Measurements from ENCODE around the gene SLC9C2. TPM values are rescaled to one million over a fixed set of nuclear protein-coding genes. Genes with fewer than 3 reads are reported as not detected.

The SLC9C2 gene
- polyA plus RNA-seq, 1 of the 3 experiments (the other 2 are of a cell fraction): not detected

- TF ChIP-seq, protein P1, sequence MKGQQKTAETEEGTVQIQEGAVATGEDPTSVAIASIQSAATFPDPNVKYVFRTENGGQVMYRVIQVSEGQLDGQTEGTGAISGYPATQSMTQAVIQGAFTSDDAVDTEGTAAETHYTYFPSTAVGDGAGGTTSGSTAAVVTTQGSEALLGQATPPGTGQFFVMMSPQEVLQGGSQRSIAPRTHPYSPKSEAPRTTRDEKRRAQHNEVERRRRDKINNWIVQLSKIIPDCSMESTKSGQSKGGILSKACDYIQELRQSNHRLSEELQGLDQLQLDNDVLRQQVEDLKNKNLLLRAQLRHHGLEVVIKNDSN (IDR thresholded peaks at IDR 0.05; ENCODE audit: borderline replicate concordance, low read depth): no peak
- TF ChIP-seq, protein P2, sequence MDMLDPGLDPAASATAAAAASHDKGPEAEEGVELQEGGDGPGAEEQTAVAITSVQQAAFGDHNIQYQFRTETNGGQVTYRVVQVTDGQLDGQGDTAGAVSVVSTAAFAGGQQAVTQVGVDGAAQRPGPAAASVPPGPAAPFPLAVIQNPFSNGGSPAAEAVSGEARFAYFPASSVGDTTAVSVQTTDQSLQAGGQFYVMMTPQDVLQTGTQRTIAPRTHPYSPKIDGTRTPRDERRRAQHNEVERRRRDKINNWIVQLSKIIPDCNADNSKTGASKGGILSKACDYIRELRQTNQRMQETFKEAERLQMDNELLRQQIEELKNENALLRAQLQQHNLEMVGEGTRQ (IDR thresholded peaks at IDR 0.05; ENCODE audit: borderline replicate concordance, low read depth, low read length): no peak
- TF ChIP-seq GATA2 (CRISPR knock-in tag; IDR thresholded peaks at IDR 0.05) (no peak), NRF1 (IDR thresholded peaks at IDR 0.05; ENCODE audit: low read depth, low read length) (no peak), TAF1 (IDR thresholded peaks at IDR 0.05; ENCODE audit: borderline replicate concordance, low read depth, low read length) (no peak), EZH2phosphoT487 (IDR thresholded peaks at IDR 0.05; ENCODE audit: borderline replicate concordance, low read depth) (no peak), YY1 (IDR thresholded peaks at IDR 0.05; ENCODE audit: low read depth) (no peak), SIN3A (IDR thresholded peaks at IDR 0.05; ENCODE audit: borderline replicate concordance, low read depth, low read length) (no peak), EP300 (IDR thresholded peaks at IDR 0.05; ENCODE audit: borderline replicate concordance in 1 of 2, low read depth in 1 of 2, low read length in 1 of 2) (no peak), MAX (IDR thresholded peaks at IDR 0.05; ENCODE audit: low read depth) (no peak), GABPA (IDR thresholded peaks at IDR 0.05; ENCODE audit: low read depth) (no peak), POLR2AphosphoS5 (IDR thresholded peaks at IDR 0.05; ENCODE audit: low read depth, low read length) (no peak), ELF1 (IDR thresholded peaks at IDR 0.05) (no peak), TEAD4 (IDR thresholded peaks at IDR 0.05; ENCODE audit: borderline replicate concordance, insufficient read depth) (no peak), TCF12 (IDR thresholded peaks at IDR 0.05) (no peak)
- TF ChIP-seq, protein P3, sequence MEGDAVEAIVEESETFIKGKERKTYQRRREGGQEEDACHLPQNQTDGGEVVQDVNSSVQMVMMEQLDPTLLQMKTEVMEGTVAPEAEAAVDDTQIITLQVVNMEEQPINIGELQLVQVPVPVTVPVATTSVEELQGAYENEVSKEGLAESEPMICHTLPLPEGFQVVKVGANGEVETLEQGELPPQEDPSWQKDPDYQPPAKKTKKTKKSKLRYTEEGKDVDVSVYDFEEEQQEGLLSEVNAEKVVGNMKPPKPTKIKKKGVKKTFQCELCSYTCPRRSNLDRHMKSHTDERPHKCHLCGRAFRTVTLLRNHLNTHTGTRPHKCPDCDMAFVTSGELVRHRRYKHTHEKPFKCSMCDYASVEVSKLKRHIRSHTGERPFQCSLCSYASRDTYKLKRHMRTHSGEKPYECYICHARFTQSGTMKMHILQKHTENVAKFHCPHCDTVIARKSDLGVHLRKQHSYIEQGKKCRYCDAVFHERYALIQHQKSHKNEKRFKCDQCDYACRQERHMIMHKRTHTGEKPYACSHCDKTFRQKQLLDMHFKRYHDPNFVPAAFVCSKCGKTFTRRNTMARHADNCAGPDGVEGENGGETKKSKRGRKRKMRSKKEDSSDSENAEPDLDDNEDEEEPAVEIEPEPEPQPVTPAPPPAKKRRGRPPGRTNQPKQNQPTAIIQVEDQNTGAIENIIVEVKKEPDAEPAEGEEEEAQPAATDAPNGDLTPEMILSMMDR (IDR thresholded peaks at IDR 0.05): no peak
- Histone ChIP-seq H3K9me2 (no peaks in the 10 kb centered on the region), H3K36me3 (replicated peaks in 1 of 2; ENCODE audit: control insufficient read depth in 1 of 2, insufficient read depth in 2 of 2, low read length in 1 of 2) (peaks cover 0 to 20% of the 10 kb centered on the region in 2 experiments), H3K4me2 (no peak overlapping the region), H3K4me3 (ENCODE audit: low read depth in 2 of 2, low read length in 1 of 2) (no peak overlapping the region), H3K4me1 (ENCODE audit: control insufficient read depth in 1 of 2, insufficient read depth in 2 of 2, low read depth in 1 of 2, low read length in 1 of 2) (peaks cover 12 to 18% of the 10 kb centered on the region in 2 experiments; a peak in 3 of 4 replicates), H3K79me2 (ENCODE audit: insufficient read depth) (peaks cover 27% of the 10 kb centered on the region), H3F3A (replicated peaks; ENCODE audit: insufficient read depth) (peaks cover 25% of the 10 kb centered on the region), H3K27me3 (ENCODE audit: insufficient read depth) (no peaks in the 10 kb centered on the region), H2AFZ (ENCODE audit: low read depth) (no peak overlapping the region), H4K20me1 (ENCODE audit: insufficient read depth) (no peaks in the 10 kb centered on the region), H3K27ac (ENCODE audit: low read depth in 2 of 2, low read length in 1 of 2) (no peak overlapping the region), H3K9ac (no peak overlapping the region), H3K9me3 (no peaks in the 10 kb centered on the region)
- 77% methylated on average over 3 of the region's 3 CpGs for WGBS (ENCODE audit: low lambda C conversion rate)
- ChIA-PET CTCF (no interaction called here), POLR2A (no interaction called here)
- DNase-seq: no peak
These were observed 133.2 kb downstream of the SLC9C2 start for GRCh38 chr1:173469656-173470055.

Data from SK-N-SH (cell line).